ENCODE measurements around the gene CDKL2.
"Not testable (repeated sequence)": the region's sequence is repeated elsewhere in the genome, so short reads cannot be mapped to it uniquely, and the experiment has no call there.

Gene CDKL2

GRCh38 chr4:75533926-75534325, 96.4 kb downstream of the CDKL2 start:
- peaks cover 32% of the 10 kb centered on the region for H3K36me3 ChIP-seq (ENCODE audit: insufficient read depth, low read length)
- not testable (repeated sequence) for H3K27me3 ChIP-seq (ENCODE audit: insufficient read depth, low read length); H3K4me1 ChIP-seq (ENCODE audit: control insufficient read depth, insufficient read depth, low read length, unreplicated experiment); H3K27ac ChIP-seq (ENCODE audit: low read depth, low read length); H3K4me3 ChIP-seq (ENCODE audit: low read depth, low read length); H3K79me2 ChIP-seq (ENCODE audit: control insufficient read depth, insufficient read depth, low read length, unreplicated experiment); H2AFZ ChIP-seq (ENCODE audit: low read length, unreplicated experiment)

- H3K27ac ChIP-seq (ENCODE audit: low read depth, low read length); H3K27me3 ChIP-seq (ENCODE audit: insufficient read depth, low read length); H3K79me2 ChIP-seq (ENCODE audit: control insufficient read depth, insufficient read depth, low read length, unreplicated experiment); H2AFZ ChIP-seq (ENCODE audit: low read length, unreplicated experiment); H3K4me3 ChIP-seq (ENCODE audit: low read depth, low read length); H3K4me1 ChIP-seq (ENCODE audit: control insufficient read depth, insufficient read depth, low read length, unreplicated experiment): not testable (repeated sequence)
- peaks cover 32% of the 10 kb centered on the region for H3K36me3 ChIP-seq (ENCODE audit: insufficient read depth, low read length)
These were observed 96.9 kb downstream of the CDKL2 start for GRCh38 chr4:75533339-75533887.

- not testable (repeated sequence) for H3K4me3 ChIP-seq (ENCODE audit: low read depth, low read length); H3K27ac ChIP-seq (ENCODE audit: low read depth, low read length); H3K27me3 ChIP-seq (ENCODE audit: insufficient read depth, low read length); H3K4me1 ChIP-seq (ENCODE audit: control insufficient read depth, insufficient read depth, low read length, unreplicated experiment); H3K79me2 ChIP-seq (ENCODE audit: control insufficient read depth, insufficient read depth, low read length, unreplicated experiment); H2AFZ ChIP-seq (ENCODE audit: low read length, unreplicated experiment)
- peaks cover 45% of the 10 kb centered on the region for H3K36me3 ChIP-seq (ENCODE audit: insufficient read depth, low read length)
These were observed 98.7 kb downstream of the CDKL2 start for GRCh38 chr4:75531536-75532143.

- H3K4me1 ChIP-seq (ENCODE audit: control insufficient read depth, insufficient read depth, low read length, unreplicated experiment): no peaks in the 10 kb centered on the region
- H3K27me3 ChIP-seq (ENCODE audit: insufficient read depth, low read length): no peaks in the 10 kb centered on the region
- no peak overlapping the region for H3K4me3 ChIP-seq (ENCODE audit: low read depth, low read length)
- no peak overlapping the region for H3K27ac ChIP-seq (ENCODE audit: low read depth, low read length)
- no peaks in the 10 kb centered on the region for H3K79me2 ChIP-seq (ENCODE audit: control insufficient read depth, insufficient read depth, low read length, unreplicated experiment)
- H3K36me3 ChIP-seq (ENCODE audit: insufficient read depth, low read length): peaks cover 49% of the 10 kb centered on the region
- no peak overlapping the region for H2AFZ ChIP-seq (ENCODE audit: low read length, unreplicated experiment)
These were observed 99.6 kb downstream of the CDKL2 start for GRCh38 chr4:75530556-75531322.
